Measurements from ENCODE around the gene MTOR. TPM values are rescaled to one million over a fixed set of nuclear protein-coding genes. Genes with fewer than 3 reads are reported as not detected.
A peak's percentile ranks its signal among the peaks of the same experiment; 100 is the strongest.

MTOR gene
- total RNA-seq, 4 donors from 2014 or later = 22.9 to 51.5 (median 40.3) TPM

- TF ChIP-seq CTCF (IDR thresholded peaks at IDR 0.05) = no peak
- TF ChIP-seq POLR2A (IDR thresholded peaks at IDR 0.05) = no peak
- DNase-seq = no peak
- intact Hi-C loops (cut with DNase I; ENCODE audit: low total_unique reads) = no loop called here
- Histone ChIP-seq H3K4me1 (no peaks in the 10 kb centered on the region), H3K27ac (no peak overlapping the region), H3K9me3 (no peaks in the 10 kb centered on the region), H3K27me3 (no peaks in the 10 kb centered on the region), H3K4me3 (no peak overlapping the region), H3K36me3 (no peaks in the 10 kb centered on the region)
These were observed 74.4 kb downstream of the MTOR start for GRCh38 chr1:11187931-11188330.

- H3K27me3 ChIP-seq = no peaks in the 10 kb centered on the region
- no peaks in the 10 kb centered on the region for H3K36me3 ChIP-seq
- DNase-seq = no peak
- intact Hi-C loops (cut with DNase I; ENCODE audit: low total_unique reads) = no loop called here
- no peak for TF ChIP-seq POLR2A (IDR thresholded peaks at IDR 0.05)
- no peak for TF ChIP-seq CTCF (IDR thresholded peaks at IDR 0.05)
- H3K27ac ChIP-seq = no peak overlapping the region
- H3K9me3 ChIP-seq = no peaks in the 10 kb centered on the region
- no peak overlapping the region for H3K4me3 ChIP-seq
- no peaks in the 10 kb centered on the region for H3K4me1 ChIP-seq
These were observed 74.9 kb downstream of the MTOR start for GRCh38 chr1:11187494-11187893.

- TF ChIP-seq CTCF (IDR thresholded peaks at IDR 0.05) (no peak), POLR2A (IDR thresholded peaks at IDR 0.05) (no peak)
- intact Hi-C loops (cut with DNase I; ENCODE audit: low total_unique reads) = no loop called here
- Histone ChIP-seq H3K4me1 (no peaks in the 10 kb centered on the region), H3K9me3 (no peaks in the 10 kb centered on the region), H3K4me3 (no peak overlapping the region), H3K27ac (no peak overlapping the region), H3K27me3 (no peaks in the 10 kb centered on the region), H3K36me3 (no peaks in the 10 kb centered on the region)
- DNase-seq = no peak
These were observed 75.4 kb downstream of the MTOR start for GRCh38 chr1:11187000-11187399.

GRCh38 chr1:11184973-11185372, 77.4 kb downstream of the MTOR start:
- Histone ChIP-seq H3K36me3 (no peaks in the 10 kb centered on the region), H3K4me1 (no peaks in the 10 kb centered on the region), H3K9me3 (no peaks in the 10 kb centered on the region), H3K27me3 (no peaks in the 10 kb centered on the region), H3K4me3 (no peak overlapping the region), H3K27ac (no peak overlapping the region)
- intact Hi-C loops (cut with DNase I; ENCODE audit: low total_unique reads) = no loop called here
- TF ChIP-seq POLR2A (IDR thresholded peaks at IDR 0.05) = no peak
- no peak for TF ChIP-seq CTCF (IDR thresholded peaks at IDR 0.05)
- DNase-seq = peak in 1 of 2 donors; percentile 23

- DNase-seq = no peak
- H3K4me1 ChIP-seq = peaks cover 0 to 6% of the 10 kb centered on the region in 2 donors
- no peak overlapping the region for H3K27ac ChIP-seq
- no peak for TF ChIP-seq CTCF (IDR thresholded peaks at IDR 0.05)
- no peak for TF ChIP-seq POLR2A (IDR thresholded peaks at IDR 0.05)
- no peaks in the 10 kb centered on the region for H3K36me3 ChIP-seq
- intact Hi-C loops (cut with DNase I; ENCODE audit: low total_unique reads) = no loop called here
- no peak overlapping the region for H3K4me3 ChIP-seq
- no peaks in the 10 kb centered on the region for H3K9me3 ChIP-seq
- H3K27me3 ChIP-seq = no peaks in the 10 kb centered on the region
These were observed 79.5 kb downstream of the MTOR start for GRCh38 chr1:11182884-11183283.
